Measurements from ENCODE around the gene KDM5B.

DNA sequence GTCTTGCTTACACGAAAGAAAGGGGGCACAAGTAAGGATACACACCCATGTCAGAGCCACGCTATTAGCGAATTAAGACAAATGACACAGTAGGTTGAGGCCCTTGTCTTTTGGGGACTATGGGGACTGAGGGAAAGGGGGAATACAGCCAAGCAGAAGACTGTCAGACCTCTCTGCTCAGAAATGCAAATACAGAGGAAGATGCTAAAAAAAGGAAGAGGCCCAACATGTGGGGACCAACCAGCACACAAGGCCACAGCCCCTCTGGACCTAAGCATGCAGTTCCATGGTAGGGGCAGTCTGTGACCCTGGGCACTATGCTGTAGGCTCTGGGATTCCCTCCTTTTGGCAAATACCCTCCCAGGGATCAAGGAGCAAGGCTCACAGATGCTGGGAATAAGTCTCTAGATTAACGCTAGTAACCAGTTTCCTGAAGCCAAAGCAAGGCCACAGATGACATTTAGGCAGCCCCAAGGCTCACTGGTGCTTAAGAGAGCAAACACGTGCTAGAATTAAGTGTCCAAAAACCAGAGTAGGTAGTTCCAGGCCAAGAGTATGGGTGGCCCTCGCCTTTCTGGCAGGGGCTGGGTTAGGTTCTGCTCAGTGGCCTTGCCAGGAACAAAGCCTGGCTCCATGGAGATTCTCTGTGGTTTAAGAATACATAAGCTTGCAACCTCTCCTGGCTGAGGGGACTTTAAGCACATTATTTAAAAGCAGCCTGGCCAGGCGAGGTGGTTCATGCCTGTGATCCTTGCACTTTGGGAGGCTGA, 42.6 kb upstream of the KDM5B start:
- no peak for TF ChIP-seq POLR2A (IDR thresholded peaks at IDR 0.05; ENCODE audit: low read depth, low read length)
- TF ChIP-seq POLR2AphosphoS5 (IDR thresholded peaks at IDR 0.05; ENCODE audit: low read depth, low read length) = no peak
- TF ChIP-seq TAF1 (IDR thresholded peaks at IDR 0.05; ENCODE audit: borderline replicate concordance, low read depth, low read length) = no peak

Measured in GM12892 (cell line).